H9 (cell line): ENCODE data around the gene NDUFB4. TPM values are rescaled to one million over a fixed set of nuclear protein-coding genes. Genes with fewer than 3 reads are reported as not detected.
A peak's percentile ranks its signal among the peaks of the same experiment; 100 is the strongest.

Experiments
- DNase-seq: peaks from one replicate; pipeline ENCODE4 v3.0.0-alpha.2; 2017
- H2AFZ ChIP-seq: one replicate; pipeline ENCODE4 v1.6.1; 2013; ENCODE audit warnings: mild to moderate bottlenecking, low read length, control low read depth, moderate library complexity
- H2AK5ac ChIP-seq: 2 replicates; pipeline ENCODE4 v1.6.1; 2013; ENCODE audit warnings: low read length, control low read depth, mixed read lengths; ENCODE audit not compliant: insufficient read length
- H2BK120ac ChIP-seq: one replicate; pipeline ENCODE4 v1.6.1; 2013; ENCODE audit warnings: low read depth, mild to moderate bottlenecking, low read length, control low read depth, inconsistent platforms; ENCODE audit not compliant: poor library complexity, severe bottlenecking
- H2BK12ac ChIP-seq: 2 replicates; pipeline ENCODE4 v1.6.1; 2013; ENCODE audit warnings: low read length, control low read depth, mixed read lengths, low read depth; ENCODE audit not compliant: insufficient read length
- H2BK15ac ChIP-seq: 2 replicates; pipeline ENCODE4 v1.6.1; 2013; ENCODE audit warnings: low read depth, low read length, control low read depth
- H2BK20ac ChIP-seq: one replicate; pipeline ENCODE4 v1.6.1; 2013; ENCODE audit warnings: low read depth, mild to moderate bottlenecking, low read length, control low read depth, inconsistent platforms; ENCODE audit not compliant: poor library complexity, severe bottlenecking
- H2BK5ac ChIP-seq: 2 replicates; pipeline ENCODE4 v1.6.1; 2013; ENCODE audit warnings: low read length, control low read depth, mixed read lengths; ENCODE audit not compliant: insufficient read length
- H3K14ac ChIP-seq: 2 replicates; pipeline ENCODE4 v1.6.1; 2013; ENCODE audit warnings: low read length, control low read depth; ENCODE audit not compliant: insufficient read depth
- H3K18ac ChIP-seq: 2 replicates; pipeline ENCODE4 v1.6.1; 2013; ENCODE audit warnings: low read depth, mild to moderate bottlenecking, mixed read lengths, low read length, control low read depth; ENCODE audit not compliant: insufficient read length
- H3K23ac ChIP-seq: 2 replicates; pipeline ENCODE4 v1.6.1; 2013; ENCODE audit warnings: low read length, control low read depth, mixed read lengths, low read depth; ENCODE audit not compliant: insufficient read length
- H3K23me2 ChIP-seq: 2 replicates; pipeline ENCODE4 v1.6.1; 2013; ENCODE audit warnings: low read depth, mild to moderate bottlenecking, mixed read lengths, low read length, control low read depth; ENCODE audit not compliant: insufficient read length, poor library complexity, severe bottlenecking
- H3K27ac ChIP-seq: 2 replicates; pipeline ENCODE4 v1.5.1; 2013; ENCODE audit warnings: low read length, control low read depth, mixed read lengths, low read depth; ENCODE audit not compliant: insufficient read length
- H3K27me3 ChIP-seq: 2 replicates; pipeline ENCODE4 v1.6.1; 2013; ENCODE audit warnings: low read length, control low read depth, inconsistent platforms; ENCODE audit not compliant: insufficient read depth
- H3K4ac ChIP-seq: 2 replicates; pipeline ENCODE4 v1.6.1; 2013; ENCODE audit warnings: low read depth, mild to moderate bottlenecking, control low read depth, inconsistent platforms, low read length, moderate library complexity
- H3K4me1 ChIP-seq: 2 replicates; pipeline ENCODE4 v1.6.1; 2013; ENCODE audit warnings: low read length, control low read depth, inconsistent platforms; ENCODE audit not compliant: insufficient read depth
- H3K4me2 ChIP-seq: 2 replicates; pipeline ENCODE4 v1.6.1; 2013; ENCODE audit warnings: low read length, control low read depth, mixed read lengths; ENCODE audit not compliant: insufficient read length, insufficient read depth
- H3K56ac ChIP-seq: 2 replicates; pipeline ENCODE4 v1.6.1; 2013; ENCODE audit warnings: low read depth, mild to moderate bottlenecking, mixed read lengths, low read length, control low read depth; ENCODE audit not compliant: insufficient read length
- H3K79me1 ChIP-seq: 2 replicates; pipeline ENCODE4 v1.6.1; 2013; ENCODE audit warnings: low read depth, mild to moderate bottlenecking, moderate library complexity, low read length, control low read depth, inconsistent platforms; ENCODE audit not compliant: insufficient read depth, poor library complexity, severe bottlenecking
- H3K79me2 ChIP-seq: 2 replicates; pipeline ENCODE4 v1.6.1; 2013; ENCODE audit warnings: low read length, control low read depth, inconsistent platforms; ENCODE audit not compliant: insufficient read depth
- H3K9ac ChIP-seq: 2 replicates; pipeline ENCODE4 v1.6.1; 2013; ENCODE audit warnings: low read length, control low read depth, mixed read lengths; ENCODE audit not compliant: insufficient read length; ENCODE audit errors: extremely low read depth
- H3K9me3 ChIP-seq: one replicate; pipeline ENCODE4 v1.6.1; 2013; ENCODE audit warnings: low read depth, low read length, inconsistent platforms; ENCODE audit not compliant: control insufficient read depth
- H3T11ph ChIP-seq: one replicate; pipeline ENCODE4 v1.6.1; 2013; ENCODE audit warnings: mild to moderate bottlenecking, low read length, control low read depth, inconsistent platforms
- H4K20me1 ChIP-seq: one replicate; pipeline ENCODE4 v1.6.1; 2013; ENCODE audit not compliant: control insufficient read depth, insufficient read length, insufficient read depth
- H4K5ac ChIP-seq: 2 replicates; pipeline ENCODE4 v1.6.1; 2013; ENCODE audit warnings: low read depth, mild to moderate bottlenecking, mixed read lengths, low read length, control low read depth; ENCODE audit not compliant: insufficient read length
- H4K8ac ChIP-seq: replicated peaks from 2 replicates; pipeline ENCODE4 v1.6.1; 2013; ENCODE audit warnings: low read length, control low read depth, mixed read lengths, low read depth; ENCODE audit not compliant: insufficient read length
- H4K91ac ChIP-seq: 2 replicates; pipeline ENCODE4 v1.6.1; 2013; ENCODE audit warnings: low read depth, mild to moderate bottlenecking, moderate library complexity, mixed read lengths, low read length, control low read depth; ENCODE audit not compliant: insufficient read length
- H3K27ac Mint-ChIP-seq, 3 experiments: 2 replicates in 2 of 3; 3 replicates in 1 of 3; pipeline ENCODE4 v1.8.0; 2020 to 2021; ENCODE audit warnings: mixed read lengths in 3 of 3, mild to moderate bottlenecking in 1 of 3, moderate library complexity in 1 of 3
- H3K27me3 Mint-ChIP-seq: 2 replicates; pipeline ENCODE4 v1.8.0; 2021; ENCODE audit warnings: low read depth, mild to moderate bottlenecking, moderate library complexity, mixed read lengths
- H3K36me3 Mint-ChIP-seq, 3 experiments: 2 replicates in 2 of 3; 3 replicates in 1 of 3; pipeline ENCODE4 v1.8.0; 2020 to 2021; ENCODE audit warnings: low read depth in 3 of 3, mixed read lengths in 3 of 3; ENCODE audit not compliant: insufficient read depth in 1 of 3
- H3K4me1 Mint-ChIP-seq, 2 experiments: 2 replicates each; pipeline ENCODE4 v1.8.0; 2020; ENCODE audit warnings: mixed read lengths in 2 of 2
- H3K4me3 Mint-ChIP-seq, 2 experiments: 2 replicates in 1 of 2; 3 replicates in 1 of 2; pipeline ENCODE4 v1.8.0; 2020 to 2021; ENCODE audit warnings: mild to moderate bottlenecking in 2 of 2, mixed read lengths in 2 of 2, moderate library complexity in 1 of 2
- H3K9me3 Mint-ChIP-seq, 2 experiments: 2 replicates in 1 of 2; 3 replicates in 1 of 2; pipeline ENCODE4 v1.8.0; 2020; ENCODE audit warnings: mild to moderate bottlenecking in 2 of 2, mixed read lengths in 2 of 2, moderate library complexity in 1 of 2
- WGBS: extraction: QIAGEN DNeasy Blood & Tissue Kit; methylation state at CpG from one replicate; pipeline ENCODE4 v1.1.7; 2013; ENCODE audit warnings: missing lambda C conversion rate, low lambda C conversion rate, mixed read lengths; ENCODE audit not compliant: insufficient read length; ENCODE audit errors: extremely low coverage; 5-methylcytosine and 5-hydroxymethylcytosine counted together
- total RNA-seq: library from RNA; stranded (reverse); gene quantifications from 2 replicates; pipeline ENCODE4 v1.2.1, GENCODE V29; 2021
- TF ChIP-seq, protein P1 (sequence below): fragments of 200-600 bp; sonication (generic); conservative IDR thresholded peaks from 3 replicates; pipeline ENCODE4 v1.8.0; 2021; ENCODE audit warnings: antibody characterized with exemption, mild to moderate bottlenecking

Gene NDUFB4
- total RNA-seq, 1 experiment from 2014 or later: 217 TPM

DNA sequence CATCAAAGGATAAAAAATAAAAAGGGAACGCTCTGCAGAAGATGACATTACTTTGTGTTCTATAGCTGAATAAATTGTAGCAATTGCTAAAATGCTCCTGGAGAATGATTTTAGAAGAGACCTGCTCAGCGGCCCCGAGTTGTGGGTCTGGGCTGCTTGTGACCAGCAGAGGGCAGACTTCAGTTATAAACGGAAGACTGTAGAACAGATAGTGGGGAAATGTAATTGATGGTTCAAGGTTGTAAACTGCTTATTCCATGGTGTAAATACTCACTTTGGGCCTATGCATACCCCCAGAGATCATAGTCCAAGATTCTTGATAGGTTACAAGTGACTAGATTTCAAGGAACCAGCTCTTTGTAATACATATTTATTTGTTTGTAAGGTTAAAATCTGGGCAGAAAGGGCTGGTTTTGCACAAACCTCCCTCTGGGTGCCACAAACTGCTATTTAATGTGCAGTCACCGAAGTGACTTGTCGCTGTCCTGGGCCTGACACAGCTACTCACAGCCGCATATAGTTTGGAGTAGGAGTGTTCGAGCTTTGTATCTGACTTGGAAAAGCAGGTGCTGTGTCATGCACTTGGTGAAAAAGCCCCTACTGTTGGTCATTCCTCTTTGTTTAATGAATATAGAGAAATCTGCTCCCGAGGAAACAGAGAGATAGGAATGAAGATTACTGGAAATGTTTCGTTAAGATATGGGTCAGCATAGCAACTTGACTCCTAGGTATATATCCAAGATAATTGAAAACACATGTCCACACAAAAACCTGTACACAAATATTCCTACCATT lies 34.7 kb upstream of the NDUFB4 start:
- Histone ChIP-seq H4K20me1 (no peaks in the 10 kb centered on the region), H3K18ac (no peak overlapping the region), H2BK5ac (no peak overlapping the region), H3K79me1 (no peaks in the 10 kb centered on the region), H3T11ph (no peak overlapping the region), H4K5ac (no peak overlapping the region), H2BK12ac (no peak overlapping the region), H2BK20ac (no peak overlapping the region), H3K4me1 (0 out of 2 replicates have a peak, but pooled peaks cover 2% of the 10 kb centered on the region), H3K56ac (no peak overlapping the region), H2BK15ac (no peak overlapping the region), H4K91ac (no peak overlapping the region), H3K27ac (no peak overlapping the region), H3K79me2 (no peaks in the 10 kb centered on the region), H3K14ac (no peak overlapping the region), H2AFZ (no peak overlapping the region), H3K23me2 (peaks cover 8% of the 10 kb centered on the region), H3K4ac (no peak overlapping the region), H3K23ac (no peak overlapping the region), H2AK5ac (no peak overlapping the region), H3K27me3 (no peaks in the 10 kb centered on the region), H3K9me3 (no peaks in the 10 kb centered on the region), H3K4me2 (no peak overlapping the region), H4K8ac (no peak overlapping the region), H3K9ac (no peak overlapping the region), H2BK120ac (no peak overlapping the region)
- WGBS: no CpG with 5 or more reads among the region's 10 CpGs
- H3K27ac Mint-ChIP-seq: peak overlapping the region in 2 of 3 experiments; percentile 46 to 56; a peak in 3 of 7 replicates
- TF ChIP-seq, protein P1, sequence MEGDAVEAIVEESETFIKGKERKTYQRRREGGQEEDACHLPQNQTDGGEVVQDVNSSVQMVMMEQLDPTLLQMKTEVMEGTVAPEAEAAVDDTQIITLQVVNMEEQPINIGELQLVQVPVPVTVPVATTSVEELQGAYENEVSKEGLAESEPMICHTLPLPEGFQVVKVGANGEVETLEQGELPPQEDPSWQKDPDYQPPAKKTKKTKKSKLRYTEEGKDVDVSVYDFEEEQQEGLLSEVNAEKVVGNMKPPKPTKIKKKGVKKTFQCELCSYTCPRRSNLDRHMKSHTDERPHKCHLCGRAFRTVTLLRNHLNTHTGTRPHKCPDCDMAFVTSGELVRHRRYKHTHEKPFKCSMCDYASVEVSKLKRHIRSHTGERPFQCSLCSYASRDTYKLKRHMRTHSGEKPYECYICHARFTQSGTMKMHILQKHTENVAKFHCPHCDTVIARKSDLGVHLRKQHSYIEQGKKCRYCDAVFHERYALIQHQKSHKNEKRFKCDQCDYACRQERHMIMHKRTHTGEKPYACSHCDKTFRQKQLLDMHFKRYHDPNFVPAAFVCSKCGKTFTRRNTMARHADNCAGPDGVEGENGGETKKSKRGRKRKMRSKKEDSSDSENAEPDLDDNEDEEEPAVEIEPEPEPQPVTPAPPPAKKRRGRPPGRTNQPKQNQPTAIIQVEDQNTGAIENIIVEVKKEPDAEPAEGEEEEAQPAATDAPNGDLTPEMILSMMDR: peak; percentile 96
- peak; percentile 61 for DNase-seq
- peaks cover 13% of the 10 kb centered on the region for H3K27me3 Mint-ChIP-seq
- H3K4me1 Mint-ChIP-seq: peaks cover 30 to 32% of the 10 kb centered on the region in 2 experiments
- H3K36me3 Mint-ChIP-seq: no peaks in the 10 kb centered on the region
- H3K9me3 Mint-ChIP-seq: no peaks in the 10 kb centered on the region
- H3K4me3 Mint-ChIP-seq: no peak overlapping the region; a peak in 1 of 5 replicates
